Stimulated activated CD8-positive, alpha-beta memory T cell treated with anti-CD3 and anti-CD28 coated beads, Interleukin-4, amount 100 ng/mL, for 4 hours (primary cell): ENCODE data around the gene RGS12.

Source experiments
- DNase-seq, 2 donors: peaks; one replicate each; pipeline ENCODE4 v3.0.0-alpha.2; 2020; ENCODE audit warnings: low read depth in 2 of 2, low spot score in 1 of 2

Gene RGS12

DNA sequence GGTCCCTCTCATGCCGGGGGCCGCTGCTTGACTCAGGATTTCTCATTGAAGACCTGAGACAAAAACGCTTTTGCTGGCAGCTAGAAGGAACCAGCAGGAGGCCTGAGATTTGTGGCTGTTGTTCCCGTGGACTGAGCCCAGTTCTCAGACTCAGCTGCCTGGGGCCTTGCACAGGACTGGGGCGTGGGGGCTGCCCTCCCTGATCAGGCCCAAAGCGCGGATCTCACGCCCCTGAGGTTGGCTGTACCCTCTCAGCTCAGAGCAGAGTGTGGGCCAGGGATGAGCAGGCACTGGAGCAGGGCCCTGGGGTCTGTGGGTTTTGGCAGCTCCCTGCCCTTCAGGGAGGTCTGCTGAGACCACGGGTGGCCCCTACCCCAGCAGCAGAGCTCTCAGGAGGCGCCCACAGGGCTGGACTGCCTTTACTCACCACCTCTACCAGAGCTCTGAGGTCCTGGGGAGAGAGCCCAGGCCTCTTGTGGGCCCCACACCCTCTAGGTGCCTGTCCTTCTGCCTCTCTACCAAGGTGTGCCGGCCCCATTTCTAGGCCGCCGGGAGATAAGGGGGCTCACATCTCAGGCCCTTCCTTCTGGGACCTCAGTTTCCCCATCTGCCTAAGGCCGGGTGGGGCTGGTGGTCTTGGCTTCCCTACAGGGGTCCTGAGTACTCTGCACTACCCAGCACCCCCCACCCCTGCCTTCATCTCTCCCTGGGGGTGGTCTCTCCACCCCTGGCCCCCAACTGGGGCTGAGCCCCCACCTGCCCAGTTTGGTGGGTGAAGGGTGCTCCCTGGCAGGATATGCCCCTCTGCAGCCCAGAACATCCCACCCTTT is 38.3 kb upstream of the RGS12 start:
- no peak for DNase-seq

GRCh38 chr4:3255611-3256186 is 37.1 kb upstream of the RGS12 start:
- DNase-seq: no peak

- DNase-seq: no peak
These were observed 36.4 kb upstream of the RGS12 start for GRCh38 chr4:3256230-3257102.

DNA sequence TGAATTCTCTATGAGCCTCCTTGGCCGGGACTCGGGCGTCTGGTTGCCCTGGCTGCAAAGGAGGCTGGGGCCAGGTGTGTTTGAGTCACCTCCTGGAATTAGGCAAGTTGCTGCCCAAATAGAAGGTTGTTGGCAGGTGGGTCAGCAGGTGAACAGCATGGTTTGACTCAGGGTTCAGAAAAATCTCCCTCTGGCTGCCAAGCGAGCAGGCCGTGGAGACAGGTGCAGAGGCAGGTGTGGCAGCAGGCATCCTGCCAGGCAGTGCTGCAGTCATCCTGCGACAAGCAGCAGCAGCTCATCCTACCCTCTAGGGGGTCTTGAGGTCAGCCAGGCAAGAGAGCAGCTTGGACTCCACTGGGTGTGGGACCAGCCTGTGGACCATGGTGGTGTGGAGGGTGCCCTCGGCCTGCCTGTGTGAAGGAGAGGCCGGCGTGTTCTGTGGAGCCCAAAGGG is 35.7 kb upstream of the RGS12 start:
- no peak for DNase-seq

- DNase-seq: no peak
These were observed 35.0 kb upstream of the RGS12 start for GRCh38 chr4:3257556-3258482.

GRCh38 chr4:3261411-3262207 is 31.2 kb upstream of the RGS12 start:
- DNase-seq: no peak

DNA sequence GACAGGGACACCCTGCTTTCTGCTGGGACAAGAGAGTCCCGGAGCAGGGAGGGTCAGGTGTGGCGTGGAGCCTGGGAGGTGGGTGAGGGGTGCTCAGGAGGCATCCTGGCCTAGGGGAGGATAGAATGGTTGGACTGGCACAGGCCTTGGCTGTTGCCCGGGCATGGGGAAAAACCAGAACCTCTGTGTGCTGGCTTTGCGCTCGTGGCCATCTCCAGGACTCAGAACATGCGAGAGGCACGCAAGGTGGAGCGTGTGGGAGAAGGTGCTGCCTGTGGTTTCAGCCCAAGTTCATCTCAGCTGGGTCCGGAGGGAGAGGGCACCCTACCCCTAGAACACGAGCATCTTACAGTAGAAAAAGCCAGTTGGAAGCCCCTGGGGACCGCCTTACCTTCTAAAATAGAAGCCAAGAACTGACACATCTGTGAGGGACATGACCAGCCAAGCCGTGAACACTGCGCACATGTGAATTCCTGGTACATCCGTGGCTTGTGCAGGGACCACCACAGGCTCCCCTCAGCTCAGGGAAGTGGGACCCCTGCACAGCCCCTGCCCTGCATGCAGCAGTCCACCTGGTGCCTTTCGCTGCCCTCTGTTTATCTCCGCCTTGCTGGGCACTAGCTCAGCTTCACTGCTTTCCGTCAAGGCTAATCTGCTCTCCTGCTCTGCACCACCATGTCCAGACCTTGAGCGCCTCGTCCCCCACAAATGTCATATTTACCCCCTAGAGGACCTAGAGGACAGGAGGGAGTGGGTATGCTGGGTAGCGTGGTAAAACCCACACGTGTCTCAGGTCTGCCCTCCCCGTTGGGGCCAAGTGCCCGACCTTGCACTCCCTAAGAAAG is 30.4 kb upstream of the RGS12 start:
- DNase-seq: no peak

DNA sequence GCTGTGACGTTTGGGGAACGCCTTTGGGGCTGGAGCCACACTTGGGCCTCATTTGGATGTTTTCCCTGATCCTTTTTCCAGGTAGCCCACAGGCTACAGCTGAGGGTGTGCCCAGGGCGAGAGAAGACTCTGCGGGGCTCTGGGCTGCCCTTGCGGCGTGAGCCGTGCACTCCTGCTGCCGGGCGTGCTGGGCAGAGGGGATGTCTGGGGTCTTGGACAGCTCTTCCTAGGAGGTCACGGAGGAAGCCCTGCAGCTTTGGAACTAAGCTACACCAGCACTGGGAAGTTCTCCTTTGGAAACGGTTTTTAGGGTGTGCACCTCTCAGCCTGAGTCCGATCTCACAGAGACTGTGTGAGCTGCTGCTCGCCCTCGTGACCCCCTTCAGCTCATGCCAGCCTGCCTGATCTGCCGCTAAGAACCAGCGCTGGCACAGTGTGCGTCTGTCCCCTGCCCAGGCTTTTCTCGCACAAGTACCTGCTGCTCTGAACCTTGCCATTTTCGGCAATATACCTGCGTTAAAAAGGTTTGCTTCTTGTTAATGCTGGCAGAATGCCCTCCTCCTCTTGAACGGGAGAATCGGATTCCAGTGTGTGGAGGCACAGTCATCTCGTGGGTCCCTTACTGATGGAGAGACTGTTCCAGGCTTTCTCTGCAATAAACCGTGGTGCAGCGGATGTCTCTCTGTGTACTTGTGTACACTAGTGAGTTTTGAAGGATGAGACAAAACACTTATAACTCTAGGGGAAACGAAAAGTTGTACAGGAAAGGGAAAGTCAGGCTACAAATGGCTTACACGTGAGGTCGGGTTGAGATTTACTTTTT is 29.6 kb upstream of the RGS12 start:
- DNase-seq: no peak

DNA sequence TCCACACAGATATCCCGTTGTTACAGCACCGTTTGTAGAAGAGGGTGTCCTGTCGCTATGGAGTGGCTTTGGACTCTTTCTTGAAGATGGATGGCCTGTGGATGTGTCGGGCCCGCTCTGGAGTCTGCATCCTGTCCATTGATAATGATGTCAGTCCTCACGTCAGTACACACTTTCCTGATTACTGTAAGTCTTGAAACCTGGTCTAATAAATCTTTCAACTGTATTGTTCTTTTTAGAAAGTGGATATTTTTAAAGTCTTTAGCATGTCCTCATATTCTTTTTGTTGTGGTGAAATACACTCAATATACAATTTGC is 29.0 kb upstream of the RGS12 start:
- DNase-seq: no peak

- no peak for DNase-seq
These were observed 26.7 kb upstream of the RGS12 start for GRCh38 chr4:3266076-3266475.

DNA sequence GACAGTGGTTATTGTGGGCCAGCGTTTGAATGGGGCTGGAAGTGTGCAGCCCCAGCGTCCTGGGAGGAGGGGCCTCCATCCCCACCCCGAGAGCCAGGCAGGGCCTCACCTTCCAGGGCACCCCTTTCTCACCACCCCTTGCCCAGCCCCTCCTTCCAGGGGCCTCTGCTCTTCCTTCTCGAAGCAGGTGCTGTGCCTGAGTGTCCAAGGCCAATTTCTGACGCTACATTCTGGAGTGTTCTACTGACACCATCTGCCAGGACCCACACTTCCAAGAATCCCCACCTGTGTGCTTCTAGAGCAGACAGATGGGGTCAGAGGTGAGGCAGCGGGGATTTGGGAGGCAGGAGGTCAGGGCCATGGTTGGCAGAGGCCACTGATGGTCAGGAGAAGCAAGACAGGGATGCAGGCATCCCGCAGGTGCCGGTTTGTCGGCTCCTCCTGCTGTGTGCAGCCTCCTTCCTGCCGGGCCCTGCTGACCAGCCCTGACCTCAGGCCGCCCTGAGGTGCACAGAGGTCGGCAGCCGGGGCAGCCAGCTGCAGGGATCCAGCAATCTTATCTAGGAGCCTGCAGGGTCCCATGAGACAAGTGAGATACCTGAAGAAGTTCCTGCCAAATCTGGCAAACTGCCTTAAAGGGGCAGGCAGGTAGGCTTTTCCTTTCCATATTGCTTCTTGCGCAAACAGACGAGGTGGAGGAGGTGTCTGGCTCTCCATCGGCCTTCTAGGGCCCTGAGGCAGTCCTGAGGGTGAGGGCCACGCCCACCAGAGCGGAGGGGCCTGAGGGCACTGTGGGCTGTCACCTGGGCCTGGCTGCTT is 25.0 kb upstream of the RGS12 start:
- DNase-seq: no peak

DNA sequence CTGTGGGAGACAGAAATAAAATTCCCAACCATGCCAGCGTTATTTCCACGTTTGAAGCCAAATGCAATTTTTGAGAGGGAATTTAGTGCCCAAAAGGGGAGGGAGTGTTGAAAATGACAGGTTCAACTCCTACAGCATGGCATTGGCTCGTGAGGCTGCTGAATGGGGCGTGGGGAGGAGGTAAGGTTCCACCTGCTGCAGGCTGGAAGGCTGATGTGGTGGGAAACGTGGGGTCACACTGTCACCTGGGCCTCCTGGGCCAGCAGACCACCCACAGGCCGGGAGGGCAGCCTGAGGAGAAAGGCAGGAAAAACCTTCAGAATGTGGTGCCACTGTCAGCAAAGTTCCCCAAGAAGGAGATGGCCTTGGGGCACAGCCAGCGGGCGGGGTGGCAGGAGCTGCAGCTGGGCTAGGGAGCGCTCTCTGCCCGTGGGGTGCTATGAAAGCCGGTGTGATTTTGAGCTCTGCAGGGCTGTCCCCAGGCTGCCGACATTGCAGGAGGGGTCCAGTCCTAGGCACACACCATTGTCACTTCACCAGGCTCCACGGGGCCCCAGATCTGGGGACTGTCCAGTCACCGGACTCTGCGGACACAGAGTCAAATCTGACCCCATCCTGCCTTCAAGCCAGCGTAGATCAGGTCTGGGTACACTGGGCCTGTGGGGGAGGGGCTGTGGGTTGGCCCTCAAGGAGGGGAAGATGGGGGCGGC is 24.3 kb upstream of the RGS12 start:
- DNase-seq: no peak

- DNase-seq: no peak
These were observed 23.5 kb upstream of the RGS12 start for GRCh38 chr4:3269105-3269927.

GRCh38 chr4:3269991-3270611 is 22.7 kb upstream of the RGS12 start:
- no peak for DNase-seq

- DNase-seq: no peak
These were observed 21.7 kb upstream of the RGS12 start for GRCh38 chr4:3271131-3271530.

DNA sequence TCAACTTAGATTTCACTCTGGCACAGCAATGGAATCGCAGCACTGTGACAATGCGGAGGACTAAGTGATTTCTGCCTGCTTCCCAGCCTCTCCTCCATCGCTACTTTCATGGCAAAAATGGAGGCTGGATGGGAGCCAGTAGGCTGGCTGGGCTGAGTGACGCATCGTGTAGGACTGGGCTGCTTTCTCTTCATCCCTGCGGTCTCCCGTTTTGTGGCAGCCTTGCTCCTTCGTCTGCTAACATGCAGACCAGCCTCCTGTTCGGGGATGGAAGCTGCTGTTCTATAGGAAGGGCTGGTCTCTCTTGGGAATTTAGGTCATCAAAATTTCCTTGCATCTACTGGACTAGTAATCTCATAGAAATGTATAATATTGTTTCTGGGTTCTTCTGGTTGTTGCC is 15.8 kb upstream of the RGS12 start:
- no peak for DNase-seq
